Activated B cell treated with CpG ODN at 0.5 μM for 24 hours (primary cell): ENCODE results near the gene CCDC169. TPM values are rescaled to one million over a fixed set of nuclear protein-coding genes. Genes with fewer than 3 reads are reported as not detected.

ENCODE experiments used
- ATAC-seq: fragments of 200-7000 bp; cut with Tn5 transposase; one replicate; pipeline ENCODE4 v1.10.0; 2021; ENCODE audit warnings: low read depth, mild to moderate bottlenecking, moderate library complexity
- CTCF ChIA-PET: fragments of 350-600 bp; sonication (Branson Sonifier 250); formaldehyde crosslinking; loops from one replicate; lab custom pipeline; 2021; ENCODE audit warnings: antibody characterized with exemption; lab: Charles Lee
- POLR2A ChIA-PET: fragments of 350-600 bp; sonication (Branson Sonifier 250); formaldehyde crosslinking; loops from one replicate; lab custom pipeline; 2021; ENCODE audit warnings: antibody characterized with exemption; lab: Charles Lee
- DNase-seq: peaks from one replicate; pipeline ENCODE4 v3.0.0; 2022
- H3K27ac Mint-ChIP-seq: one replicate; pipeline ENCODE4 v1.8.0; 2020; ENCODE audit warnings: mixed read lengths
- H3K27me3 Mint-ChIP-seq: one replicate; pipeline ENCODE4 v1.8.0; 2021; ENCODE audit warnings: mixed read lengths
- H3K36me3 Mint-ChIP-seq: one replicate; pipeline ENCODE4 v1.8.0; 2021; ENCODE audit warnings: low read depth, mixed read lengths
- H3K4me1 Mint-ChIP-seq: one replicate; pipeline ENCODE4 v1.8.0; 2021; ENCODE audit warnings: mixed read lengths
- H3K4me3 Mint-ChIP-seq: one replicate; pipeline ENCODE4 v1.8.0; 2020; ENCODE audit warnings: mild to moderate bottlenecking, mixed read lengths
- H3K9me3 Mint-ChIP-seq: one replicate; pipeline ENCODE4 v1.8.0; 2020; ENCODE audit warnings: mixed read lengths
- CTCF ChIP-seq: fragments of 200-600 bp; IDR thresholded peaks from one replicate; pipeline ENCODE4 v1.8.0; 2022; ENCODE audit warnings: antibody characterized with exemption, mild to moderate bottlenecking
- intact Hi-C: fragments of 100-400 bp; cut with micrococcal nuclease; formaldehyde crosslinking; loops from one replicate; pipeline ENCODE4 v1.15.1; 2024
- total RNA-seq: library from RNA; stranded (reverse); gene quantifications from 2 replicates; pipeline ENCODE4 v1.2.3, GENCODE V29; 2022

The CCDC169 gene
- total RNA-seq, 1 donor from 2014 or later: 0.18 TPM

DNA sequence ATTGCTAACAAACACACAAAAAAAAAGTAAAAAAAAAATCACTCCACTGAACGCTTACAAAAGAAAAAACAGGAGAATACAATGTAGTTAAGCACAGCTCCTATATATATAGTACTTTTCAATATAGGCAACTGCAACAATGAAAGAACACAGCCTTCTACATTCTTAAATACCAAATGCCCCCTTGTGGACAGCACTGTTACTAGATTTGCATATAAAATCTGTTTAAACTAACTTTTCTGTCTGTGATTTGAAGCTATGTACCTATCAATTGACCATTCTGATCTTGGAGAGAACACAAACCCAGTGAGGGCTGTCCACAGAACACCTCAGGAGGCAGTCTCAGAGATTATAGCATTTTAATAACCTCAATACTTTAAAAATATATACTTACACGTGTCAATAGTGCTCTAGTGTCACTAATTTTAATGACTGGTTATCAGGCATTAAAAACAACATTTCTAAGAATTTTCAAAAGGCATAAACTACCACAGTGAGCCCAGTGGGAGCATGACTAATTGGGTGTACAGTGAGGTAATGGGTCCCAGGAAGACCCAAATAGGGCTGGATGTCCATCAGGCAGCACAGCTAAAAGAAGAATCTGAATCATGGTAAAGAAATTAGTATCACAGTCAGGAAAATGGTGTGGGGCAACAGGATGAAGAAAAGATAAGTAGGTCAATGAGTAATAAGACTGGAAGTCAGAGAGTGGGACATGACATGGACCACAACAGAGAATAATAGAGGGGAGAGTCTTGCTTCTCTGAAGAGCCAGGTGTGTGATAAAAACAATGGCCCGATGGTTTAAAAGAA, 22.2 kb downstream of the CCDC169 start:
- H3K27me3 Mint-ChIP-seq: no peaks in the 10 kb centered on the region
- DNase-seq (no peak), ATAC-seq (no peak)
- POLR2A ChIA-PET: no interaction called here
- no peak for TF ChIP-seq CTCF
- intact Hi-C loops: no loop called here
- H3K4me3 Mint-ChIP-seq: no peak overlapping the region
- H3K9me3 Mint-ChIP-seq: no peaks in the 10 kb centered on the region
- no peak overlapping the region for H3K27ac Mint-ChIP-seq
- H3K36me3 Mint-ChIP-seq: no peaks in the 10 kb centered on the region
- no peaks in the 10 kb centered on the region for H3K4me1 Mint-ChIP-seq
- CTCF ChIA-PET: interaction anchor here (0.8 to 1.4 kb wide), 2 partner anchors 9 to 298 kb away, joined by 3 to 4 read pairs; no protein-coding TSS in a partner anchor

GRCh38 chr13:36273431-36273830, 24.2 kb downstream of the CCDC169 start:
- CTCF ChIA-PET: interaction anchor here (1.0 to 1.3 kb wide), 2 partner anchors 10 to 11 kb away, joined by 4 read pairs; no protein-coding TSS in a partner anchor

GRCh38 chr13:36261976-36262375, 35.6 kb downstream of the CCDC169 start:
- Mint-ChIP-seq H3K27ac (no peak overlapping the region), H3K36me3 (no peaks in the 10 kb centered on the region), H3K4me1 (no peaks in the 10 kb centered on the region), H3K27me3 (no peaks in the 10 kb centered on the region), H3K4me3 (no peak overlapping the region), H3K9me3 (no peaks in the 10 kb centered on the region)
- DNase-seq (no peak), ATAC-seq (no peak)
- intact Hi-C loops: no loop called here
- CTCF ChIA-PET: no interaction called here
- POLR2A ChIA-PET: no interaction called here
- no peak for TF ChIP-seq CTCF

More at GRCh38 chr13:36273431-36273830, 24.2 kb downstream of the CCDC169 start:
- Mint-ChIP-seq H3K27ac (no peak overlapping the region), H3K36me3 (no peaks in the 10 kb centered on the region), H3K4me1 (no peaks in the 10 kb centered on the region), H3K9me3 (no peaks in the 10 kb centered on the region), H3K4me3 (no peak overlapping the region), H3K27me3 (no peaks in the 10 kb centered on the region)
- ATAC-seq (no peak), DNase-seq (no peak)
- intact Hi-C loops: no loop called here
- TF ChIP-seq CTCF: no peak
- POLR2A ChIA-PET: no interaction called here

DNA sequence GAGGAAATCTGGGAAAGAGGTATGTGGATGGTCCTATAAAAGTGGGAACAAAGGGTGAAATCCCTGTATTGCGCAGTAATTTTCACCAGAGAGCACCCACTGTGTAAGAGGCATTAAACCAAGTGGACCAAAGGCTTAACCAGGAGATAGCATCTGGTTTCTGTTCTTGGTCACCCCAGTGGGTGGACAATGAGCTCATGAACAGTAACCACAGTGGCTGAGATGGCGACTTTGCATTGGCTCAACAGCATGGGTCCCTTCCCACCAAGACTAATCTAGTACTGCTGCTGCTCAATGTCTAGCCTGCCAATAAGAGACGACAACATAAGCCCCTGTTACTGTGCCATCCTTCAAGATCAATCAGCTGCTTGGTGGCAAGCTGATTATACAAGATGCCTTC, 36.6 kb downstream of the CCDC169 start:
- Mint-ChIP-seq H3K9me3 (no peaks in the 10 kb centered on the region), H3K27ac (no peak overlapping the region), H3K27me3 (no peaks in the 10 kb centered on the region), H3K4me1 (no peaks in the 10 kb centered on the region), H3K4me3 (no peak overlapping the region), H3K36me3 (no peaks in the 10 kb centered on the region)
- no peak for TF ChIP-seq CTCF
- ATAC-seq (no peak), DNase-seq (no peak)
- POLR2A ChIA-PET: no interaction called here
- CTCF ChIA-PET: no interaction called here
- intact Hi-C loops: no loop called here

DNA sequence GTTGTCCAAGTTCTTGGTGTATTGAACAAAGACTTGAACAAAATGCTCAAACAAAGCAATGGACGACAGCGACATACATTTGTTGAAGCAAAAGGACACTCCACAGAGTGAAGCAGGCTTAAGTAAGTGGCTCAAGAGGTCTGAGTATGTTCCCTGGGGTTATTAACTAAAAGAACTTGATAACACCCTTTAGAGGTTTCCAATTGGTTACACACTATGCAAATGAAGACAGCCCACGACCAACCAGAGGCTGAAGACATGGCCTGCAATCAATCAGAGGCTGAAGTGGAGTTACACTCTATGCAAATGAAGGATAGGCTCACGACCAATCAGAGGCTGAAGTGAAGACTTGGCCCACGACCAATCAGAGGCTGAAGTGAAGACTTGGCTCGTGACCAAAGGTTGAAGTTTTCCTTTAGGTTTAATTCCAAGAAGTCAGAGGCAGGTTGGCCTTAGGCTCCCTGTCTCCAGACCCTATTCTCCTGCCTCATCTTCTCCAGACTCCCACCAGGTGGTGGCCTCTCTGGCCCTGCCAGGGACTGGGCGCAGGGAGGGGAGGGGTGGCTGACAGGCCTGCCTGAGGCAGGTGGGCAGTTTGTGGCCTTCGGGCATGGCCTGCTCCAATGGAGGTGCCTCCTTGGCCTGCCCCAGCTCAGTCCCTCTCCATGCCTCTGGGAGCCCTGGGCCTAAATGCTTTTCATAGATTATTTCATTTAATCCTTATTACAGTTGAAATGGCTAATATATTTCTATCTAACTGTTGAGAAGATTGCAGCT, 38.1 kb downstream of the CCDC169 start:
- ChIA-PET CTCF (no interaction called here), POLR2A (no interaction called here)
- Mint-ChIP-seq H3K27ac (no peak overlapping the region), H3K27me3 (no peaks in the 10 kb centered on the region), H3K4me3 (no peak overlapping the region), H3K4me1 (no peaks in the 10 kb centered on the region), H3K9me3 (no peaks in the 10 kb centered on the region), H3K36me3 (no peaks in the 10 kb centered on the region)
- no peak for DNase-seq
- no peak for TF ChIP-seq CTCF
- intact Hi-C loops: no loop called here
- ATAC-seq: no peak
